WERI-Rb-1 (cell line): Measurements from ENCODE around the gene RAD54L.
"Not testable (repeated sequence)": the region's sequence is repeated elsewhere in the genome, so short reads cannot be mapped to it uniquely, and the experiment has no call there.

Experiments used
- DNase-seq: peaks from one replicate; pipeline ENCODE4 v3.0.0-alpha.2; 2020
- H3K27ac ChIP-seq: fragments of 250-450 bp; sonication (Bioruptor Pico); 2 replicates; pipeline ENCODE4 v1.5.1; 2020; ENCODE audit warnings: mild to moderate bottlenecking, moderate library complexity
- H3K27me3 ChIP-seq: fragments of 250-450 bp; sonication (Bioruptor Pico); 2 replicates; pipeline ENCODE4 v1.5.1; 2021; ENCODE audit warnings: mild to moderate bottlenecking, low read depth, moderate library complexity; ENCODE audit not compliant: insufficient read depth, severe bottlenecking
- H3K36me3 ChIP-seq: fragments of 250-450 bp; sonication (Bioruptor Pico); 2 replicates; pipeline ENCODE4 v1.5.1; 2020; ENCODE audit warnings: mild to moderate bottlenecking, moderate library complexity
- H3K4me3 ChIP-seq: 2 replicates; pipeline ENCODE4 v1.5.1; 2011; ENCODE audit warnings: low read depth, mild to moderate bottlenecking, control low read depth, low read length
- H3K9me3 ChIP-seq: fragments of 250-450 bp; sonication (Bioruptor Pico); 2 replicates; pipeline ENCODE4 v1.5.1; 2021; ENCODE audit warnings: mild to moderate bottlenecking, moderate library complexity; ENCODE audit not compliant: severe bottlenecking
- TF ChIP-seq, protein P1 (sequence below): IDR thresholded peaks from 2 replicates; pipeline ENCODE4 v1.5.1; 2011; ENCODE audit warnings: low read depth, mild to moderate bottlenecking, control low read depth, inconsistent platforms, low read length

Gene RAD54L

DNA sequence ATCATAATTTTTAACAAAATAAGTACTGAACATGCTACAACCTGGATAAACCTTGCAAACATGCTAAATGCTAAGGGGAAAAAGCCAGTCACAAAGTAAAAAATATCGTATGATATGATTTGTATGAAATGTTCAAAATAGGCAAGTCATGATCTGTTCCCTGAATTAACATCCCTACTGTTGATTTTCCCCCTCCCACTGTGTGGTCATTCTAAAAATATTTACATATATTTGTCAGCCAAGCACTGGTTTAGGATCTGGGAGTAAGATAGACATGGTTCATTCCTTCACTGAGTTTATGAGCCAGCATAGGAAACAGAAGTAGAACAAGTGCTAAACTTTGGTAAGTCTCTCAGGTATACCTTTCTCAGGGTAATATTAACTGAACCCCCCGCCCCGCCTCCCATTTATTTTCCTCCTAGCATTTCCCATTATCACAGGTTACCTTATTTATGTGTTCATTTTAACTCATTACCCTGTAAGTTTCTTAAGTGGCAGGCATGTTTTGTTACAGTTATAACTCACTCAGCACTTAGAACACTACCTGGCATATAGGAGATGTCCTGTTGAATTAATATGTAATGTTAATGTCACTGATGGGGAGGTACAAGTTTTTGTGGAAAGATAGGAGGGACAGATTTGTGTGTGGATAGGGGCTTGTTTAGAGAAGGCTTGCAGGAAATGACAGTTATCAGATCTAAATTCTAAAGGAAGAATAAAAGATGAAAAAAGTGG lies 68.3 kb downstream of the RAD54L start:
- TF ChIP-seq, protein P1, sequence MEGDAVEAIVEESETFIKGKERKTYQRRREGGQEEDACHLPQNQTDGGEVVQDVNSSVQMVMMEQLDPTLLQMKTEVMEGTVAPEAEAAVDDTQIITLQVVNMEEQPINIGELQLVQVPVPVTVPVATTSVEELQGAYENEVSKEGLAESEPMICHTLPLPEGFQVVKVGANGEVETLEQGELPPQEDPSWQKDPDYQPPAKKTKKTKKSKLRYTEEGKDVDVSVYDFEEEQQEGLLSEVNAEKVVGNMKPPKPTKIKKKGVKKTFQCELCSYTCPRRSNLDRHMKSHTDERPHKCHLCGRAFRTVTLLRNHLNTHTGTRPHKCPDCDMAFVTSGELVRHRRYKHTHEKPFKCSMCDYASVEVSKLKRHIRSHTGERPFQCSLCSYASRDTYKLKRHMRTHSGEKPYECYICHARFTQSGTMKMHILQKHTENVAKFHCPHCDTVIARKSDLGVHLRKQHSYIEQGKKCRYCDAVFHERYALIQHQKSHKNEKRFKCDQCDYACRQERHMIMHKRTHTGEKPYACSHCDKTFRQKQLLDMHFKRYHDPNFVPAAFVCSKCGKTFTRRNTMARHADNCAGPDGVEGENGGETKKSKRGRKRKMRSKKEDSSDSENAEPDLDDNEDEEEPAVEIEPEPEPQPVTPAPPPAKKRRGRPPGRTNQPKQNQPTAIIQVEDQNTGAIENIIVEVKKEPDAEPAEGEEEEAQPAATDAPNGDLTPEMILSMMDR = no peak
- DNase-seq = no peak
- Histone ChIP-seq H3K9me3 (no peaks in the 10 kb centered on the region), H3K27ac (no peak overlapping the region), H3K27me3 (no peaks in the 10 kb centered on the region), H3K4me3 (no peak overlapping the region), H3K36me3 (peaks cover 62% of the 10 kb centered on the region)

DNA sequence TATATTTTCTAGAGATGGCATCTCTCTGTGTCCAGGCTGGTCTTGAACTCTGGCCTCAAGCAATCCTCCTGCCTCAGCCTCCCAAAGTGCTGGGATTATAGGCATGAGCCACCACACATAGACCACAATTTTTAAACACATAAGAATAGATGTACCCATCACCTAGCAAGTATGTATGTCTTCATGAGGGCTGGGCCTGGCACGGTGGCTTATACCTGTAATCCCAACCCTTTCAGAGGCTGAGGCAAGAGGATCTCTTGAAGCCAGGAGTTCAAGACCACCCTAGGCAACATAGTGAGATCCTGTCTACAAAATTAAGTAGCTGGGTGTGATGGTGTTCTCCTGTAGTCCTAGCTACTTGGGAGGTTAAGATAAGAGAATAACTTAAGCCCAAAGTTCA lies 69.8 kb downstream of the RAD54L start:
- Histone ChIP-seq H3K4me3 (no peak overlapping the region), H3K27ac (no peak overlapping the region), H3K36me3 (peaks cover 48% of the 10 kb centered on the region), H3K27me3 (no peaks in the 10 kb centered on the region), H3K9me3 (no peaks in the 10 kb centered on the region)
- TF ChIP-seq, protein P1 = no peak
- no peak for DNase-seq

DNA sequence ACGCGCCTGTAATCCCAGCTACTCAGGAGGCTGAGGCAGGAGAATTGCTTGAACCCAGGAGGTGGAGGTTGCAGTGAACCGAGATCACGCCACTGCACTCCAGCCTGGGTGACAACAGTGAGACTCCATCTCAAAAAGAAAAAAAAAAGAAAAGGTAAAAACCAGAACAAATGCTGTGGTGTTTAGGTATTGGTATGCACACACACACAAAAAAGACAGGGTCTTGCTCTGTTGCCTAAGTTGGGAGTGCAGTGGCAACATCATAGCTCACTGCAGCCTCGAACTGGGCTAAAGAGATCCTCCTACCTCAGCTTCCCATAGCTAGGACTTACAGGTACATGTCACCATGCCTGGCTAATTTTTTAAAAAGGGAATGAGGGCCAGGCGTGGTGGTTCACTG lies 71.7 kb downstream of the RAD54L start:
- not testable (repeated sequence) for H3K4me3 ChIP-seq, DNase-seq, H3K27me3 ChIP-seq, H3K9me3 ChIP-seq
- peak overlapping the region; percentile 64 for H3K27ac ChIP-seq
- peaks cover 29% of the 10 kb centered on the region for H3K36me3 ChIP-seq

DNA sequence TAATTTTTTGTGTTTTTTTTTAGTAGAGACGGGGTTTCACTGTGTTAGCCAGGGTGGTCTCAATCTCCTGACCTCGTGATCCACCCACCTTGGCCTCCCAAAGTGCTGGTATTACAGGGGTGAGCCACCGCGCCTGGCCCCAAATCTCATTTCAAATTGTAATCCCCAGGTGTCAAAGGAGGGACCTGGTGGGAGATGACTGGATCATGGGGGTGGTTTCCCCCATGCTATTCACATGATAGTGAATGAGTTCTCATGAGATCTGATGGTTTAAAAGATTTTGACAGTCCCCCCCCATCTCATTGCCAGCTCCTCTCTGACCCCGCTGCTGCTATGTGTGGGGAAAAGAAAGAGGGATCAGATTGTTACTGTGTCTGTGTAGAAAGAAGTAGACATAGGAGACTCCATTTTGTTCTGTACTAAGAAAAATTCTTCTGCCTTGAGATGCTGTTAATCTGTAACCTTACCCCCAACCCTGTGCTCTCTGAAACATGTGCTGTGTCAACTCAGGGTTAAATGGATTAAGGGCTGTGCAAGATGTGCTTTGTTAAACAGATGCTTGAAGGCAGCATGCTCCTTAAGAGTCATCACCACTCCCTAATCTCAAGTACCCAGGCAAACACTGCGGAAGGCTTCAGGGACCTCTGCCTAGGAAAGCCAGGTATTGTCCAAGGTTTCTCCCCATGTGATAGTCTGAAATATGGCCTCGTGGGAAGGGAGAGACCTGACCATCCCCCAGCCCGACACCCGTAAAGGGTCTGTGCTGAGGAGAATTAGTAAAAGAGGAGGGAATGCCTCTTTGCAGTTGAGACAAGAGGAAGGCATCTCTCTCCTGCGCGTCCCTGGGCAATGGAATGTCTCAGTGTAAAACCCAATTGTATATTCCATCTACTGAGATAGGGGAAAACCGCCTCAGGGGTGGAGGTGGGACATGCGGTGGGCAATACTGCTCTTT lies 72.7 kb downstream of the RAD54L start:
- DNase-seq = peak; percentile 45
- H3K36me3 ChIP-seq = peaks cover 21% of the 10 kb centered on the region
- H3K9me3 ChIP-seq, H3K27me3 ChIP-seq: not testable (repeated sequence)
- peak overlapping the region; percentile 14 for H3K4me3 ChIP-seq
- peak overlapping the region; percentile 64 for H3K27ac ChIP-seq

DNA sequence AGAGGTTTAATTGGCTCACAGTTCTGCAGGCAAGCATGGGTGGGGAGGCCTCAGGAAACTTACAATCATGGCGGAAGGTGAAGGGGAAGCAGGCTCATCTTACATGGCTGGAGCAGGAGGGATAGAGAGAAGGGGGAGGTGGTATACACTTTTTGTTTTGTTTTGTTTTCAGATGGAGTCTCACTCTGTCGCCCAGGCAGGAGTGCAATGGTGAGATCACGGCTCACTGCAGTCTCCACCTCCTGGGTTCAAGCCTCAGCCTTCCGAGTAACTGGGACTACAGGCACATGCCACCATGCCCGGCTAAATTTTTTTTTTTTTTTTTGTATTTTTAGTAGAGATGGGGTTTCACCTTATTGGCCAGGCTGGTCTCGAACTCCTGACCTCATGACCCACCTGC lies 74.6 kb downstream of the RAD54L start:
- not testable (repeated sequence) for H3K27me3 ChIP-seq, H3K27ac ChIP-seq, DNase-seq, H3K4me3 ChIP-seq, H3K36me3 ChIP-seq, H3K9me3 ChIP-seq

DNA sequence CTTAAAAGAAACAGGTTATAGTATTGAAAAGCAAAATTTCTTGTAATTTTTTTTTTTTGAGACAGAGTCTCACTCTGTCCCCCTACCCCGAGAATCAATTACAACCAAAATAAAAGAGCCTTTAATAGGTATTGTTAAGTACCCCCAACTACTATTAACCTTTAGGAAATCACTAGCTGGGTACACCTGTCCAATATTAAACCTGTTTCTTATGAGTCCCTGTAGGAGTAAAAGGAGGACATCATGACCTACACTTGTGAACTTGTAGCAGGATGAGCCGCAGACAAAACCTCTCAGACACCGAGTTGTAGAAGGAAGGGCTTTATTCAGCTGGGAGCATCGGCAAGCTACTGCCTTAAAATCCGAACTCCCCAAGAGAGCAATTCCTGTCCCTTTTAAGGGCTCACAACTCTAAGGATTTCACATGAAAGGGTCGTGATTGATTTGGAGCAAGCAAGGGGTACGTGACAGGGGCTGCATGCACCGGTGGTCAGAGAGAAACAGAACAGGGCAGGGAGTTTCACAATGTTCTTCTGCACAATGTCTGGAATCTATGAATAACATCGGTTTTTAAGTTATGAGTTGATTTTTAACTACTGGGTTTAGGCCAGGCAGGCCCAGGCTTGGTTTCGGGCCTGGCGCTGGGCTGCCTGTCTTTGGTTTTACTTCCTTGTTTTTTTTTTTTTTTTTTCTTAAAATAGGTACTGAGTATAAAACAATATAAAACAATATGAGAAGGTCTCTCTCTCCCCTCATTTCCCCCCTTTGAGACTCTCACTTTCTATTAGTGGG lies 77.9 kb downstream of the RAD54L start:
- not testable (repeated sequence) for H3K9me3 ChIP-seq, H3K27me3 ChIP-seq, H3K27ac ChIP-seq, DNase-seq, H3K36me3 ChIP-seq, H3K4me3 ChIP-seq
